H1 (cell line): ENCODE measurements around the gene MARCHF3. TPM values are rescaled to one million over a fixed set of nuclear protein-coding genes. Genes with fewer than 3 reads are reported as not detected.

ENCODE experiments used
- CTCF ChIA-PET: fragments of 300-600 bp; sonication (Branson Sonifier 250); formaldehyde crosslinking; loops from one replicate; lab custom pipeline; 2021; ENCODE audit not compliant: partially characterized antibody; lab: Charles Lee
- POLR2A ChIA-PET: fragments of 300-600 bp; sonication (Branson Sonifier 250); formaldehyde crosslinking; loops from one replicate; lab custom pipeline; 2021; ENCODE audit warnings: inconsistent platforms; ENCODE audit not compliant: partially characterized antibody; lab: Charles Lee
- DNase-seq, 2 experiments: peaks; one replicate each; pipeline versions ENCODE4 v3.0.0 to v3.0.0-alpha.2; 2010 to 2022; ENCODE audit warnings: low spot score in 2 of 2, low read depth in 1 of 2, mixed read lengths in 1 of 2
- FAIRE-seq: peaks from 2 replicates; lab custom pipeline; 2011; peaks lifted over from hg19 to GRCh38; lab: Jason Lieb, UNC
- H2AFZ ChIP-seq: 2 replicates; pipeline ENCODE4 v1.8.1; 2012; ENCODE audit warnings: low read length, inconsistent platforms
- H2AK5ac ChIP-seq: 2 replicates; pipeline ENCODE4 v1.6.1; 2013; ENCODE audit warnings: low read depth, low read length
- H2BK120ac ChIP-seq: replicated peaks from 2 replicates; pipeline ENCODE3; 2013; ENCODE audit warnings: low read depth, low read length, inconsistent platforms
- H2BK12ac ChIP-seq: 2 replicates; pipeline ENCODE4 v1.6.1; 2013; ENCODE audit warnings: low read depth, low read length
- H2BK15ac ChIP-seq: 2 replicates; pipeline ENCODE4 v1.6.1; 2013; ENCODE audit warnings: low read length
- H2BK20ac ChIP-seq: 2 replicates; pipeline ENCODE4 v1.6.1; 2013; ENCODE audit warnings: low read length
- H2BK5ac ChIP-seq: 2 replicates; pipeline ENCODE4 v1.6.1; 2013; ENCODE audit warnings: low read depth, low read length
- H3K14ac ChIP-seq: 2 replicates; pipeline ENCODE4 v1.6.1; 2013; ENCODE audit warnings: inconsistent platforms; ENCODE audit not compliant: insufficient read length
- H3K18ac ChIP-seq: 2 replicates; pipeline ENCODE4 v1.6.1; 2013; ENCODE audit warnings: low read length; ENCODE audit errors: extremely low read depth
- H3K23ac ChIP-seq: 2 replicates; pipeline ENCODE4 v1.6.1; 2013; ENCODE audit warnings: inconsistent platforms; ENCODE audit not compliant: insufficient read length
- H3K23me2 ChIP-seq: 2 replicates; pipeline ENCODE4 v1.6.1; 2013; ENCODE audit warnings: low read depth, low read length
- H3K27ac ChIP-seq: 2 replicates; pipeline ENCODE4 v1.6.1; 2011; ENCODE audit warnings: low read depth, low read length, inconsistent platforms
- H3K27me3 ChIP-seq, 4 experiments: replicated peaks in 1 of 4; 1 replicate in 1 of 4; 2 replicates in 3 of 4; pipeline versions ENCODE4 v1.6.1 to v1.8.1; 2011 to 2013; ENCODE audit warnings: low read length in 3 of 4, mild to moderate bottlenecking in 3 of 4, inconsistent platforms in 2 of 4, mixed read lengths in 2 of 4, moderate library complexity in 1 of 4; ENCODE audit not compliant: control insufficient read depth in 3 of 4, insufficient read depth in 3 of 4; ENCODE audit errors: extremely low read depth in 1 of 4
- H3K36me3 ChIP-seq, 4 experiments: 2 replicates each; pipeline versions ENCODE4 v1.6.1 to v1.8.1; 2011 to 2013; ENCODE audit warnings: mild to moderate bottlenecking in 4 of 4, low read length in 3 of 4, moderate library complexity in 2 of 4, control low read depth in 1 of 4, inconsistent platforms in 1 of 4; ENCODE audit not compliant: insufficient read depth in 4 of 4, control insufficient read depth in 2 of 4
- H3K4ac ChIP-seq: replicated peaks from 2 replicates; pipeline ENCODE3; 2013; ENCODE audit warnings: low read length, low read depth, mixed read lengths, inconsistent platforms; ENCODE audit not compliant: insufficient read length
- H3K4me1 ChIP-seq, 4 experiments: replicated peaks in 1 of 4; 1 replicate in 1 of 4; 2 replicates in 3 of 4; pipeline versions ENCODE4 v1.6.1 to v1.8.1; 2011 to 2013; ENCODE audit warnings: low read length in 3 of 4, inconsistent platforms in 2 of 4, mixed read lengths in 1 of 4; ENCODE audit not compliant: insufficient read depth in 4 of 4, control insufficient read depth in 3 of 4
- H3K4me2 ChIP-seq, 2 experiments: 2 replicates each; pipeline versions ENCODE4 v1.6.1 to v1.8.1; 2011 to 2013; ENCODE audit warnings: low read depth in 2 of 2, low read length in 2 of 2, control low read depth in 1 of 2, inconsistent platforms in 1 of 2, mild to moderate bottlenecking in 1 of 2; ENCODE audit not compliant: insufficient read depth in 1 of 2
- H3K4me3 ChIP-seq, 4 experiments: fragments of 200-600, 300-600 bp in 1 of 4; sonication (generic), shearing (Covaris generic), sonication (Bioruptor Twin) in 1 of 4; 2 replicates each; pipeline versions ENCODE4 v1.5.1 to v1.8.1; 2011 to 2016; ENCODE audit warnings: low read length in 4 of 4, low read depth in 3 of 4, control low read depth in 2 of 4, inconsistent platforms in 2 of 4, mild to moderate bottlenecking in 2 of 4, mixed read lengths in 1 of 4, moderate library complexity in 1 of 4; ENCODE audit not compliant: insufficient read depth in 2 of 4; ENCODE audit errors: extremely low read depth in 1 of 4
- H3K56ac ChIP-seq: replicated peaks from 2 replicates; pipeline ENCODE3; 2013; ENCODE audit warnings: low read depth, mild to moderate bottlenecking, mixed read lengths, low read length, inconsistent platforms; ENCODE audit not compliant: insufficient read length
- H3K79me1 ChIP-seq: 2 replicates; pipeline ENCODE4 v1.6.1; 2013; ENCODE audit warnings: low read depth, low read length, control low read depth
- H3K79me2 ChIP-seq, 2 experiments: 2 replicates each; pipeline versions ENCODE4 v1.6.1 to v1.8.1; 2012 to 2013; ENCODE audit warnings: low read length in 2 of 2, mild to moderate bottlenecking in 2 of 2, inconsistent platforms in 1 of 2; ENCODE audit not compliant: insufficient read depth in 2 of 2, control insufficient read depth in 1 of 2
- H3K9ac ChIP-seq, 4 experiments: replicated peaks in 1 of 4; 1 replicate in 1 of 4; 2 replicates in 3 of 4; pipeline versions ENCODE4 v1.6.1 to v1.8.1; 2011 to 2013; ENCODE audit warnings: low read depth in 3 of 4, low read length in 3 of 4, control low read depth in 2 of 4, mild to moderate bottlenecking in 2 of 4, moderate library complexity in 2 of 4, inconsistent platforms in 1 of 4; ENCODE audit errors: extremely low read depth in 1 of 4
- H3K9me3 ChIP-seq, 2 experiments: 2 replicates each; pipeline versions ENCODE4 v1.6.1 to v1.8.1; 2012 to 2013; ENCODE audit warnings: mild to moderate bottlenecking in 2 of 2, moderate library complexity in 2 of 2, control low read depth in 1 of 2, inconsistent platforms in 1 of 2, low read depth in 1 of 2, low read length in 1 of 2, mixed read lengths in 1 of 2; ENCODE audit not compliant: insufficient read depth in 2 of 2
- H4K20me1 ChIP-seq, 2 experiments: replicated peaks in 1 of 2; 2 replicates each; pipeline versions ENCODE3 to v1.8.1; 2011 to 2013; ENCODE audit warnings: inconsistent platforms in 2 of 2, low read length in 2 of 2, mild to moderate bottlenecking in 1 of 2; ENCODE audit not compliant: insufficient read depth in 2 of 2, control insufficient read depth in 1 of 2
- H4K5ac ChIP-seq: 2 replicates; pipeline ENCODE4 v1.6.1; 2013; ENCODE audit warnings: low read length, low read depth, mixed read lengths, inconsistent platforms; ENCODE audit not compliant: insufficient read length
- H4K8ac ChIP-seq: 2 replicates; pipeline ENCODE4 v1.8.0; 2013; ENCODE audit warnings: mild to moderate bottlenecking, moderate library complexity, low read length, inconsistent platforms; ENCODE audit not compliant: insufficient read depth; ENCODE audit errors: extremely low read depth
- H4K91ac ChIP-seq: replicated peaks from 2 replicates; pipeline ENCODE3; 2013; ENCODE audit warnings: low read length, mixed read lengths, inconsistent platforms; ENCODE audit not compliant: insufficient read length
- SIN3A ChIP-seq, 2 experiments: IDR thresholded peaks in 1 of 2; conservative IDR thresholded peaks in 1 of 2; 2 replicates each; pipeline ENCODE4 v1.6.1; 2011 to 2012; ENCODE audit warnings: low read length in 2 of 2, improper control_type of control experiment in 1 of 2, low read depth in 1 of 2, mild to moderate bottlenecking in 1 of 2
- TBP ChIP-seq: IDR thresholded peaks from 2 replicates; pipeline ENCODE4 v1.6.1; 2011; ENCODE audit warnings: low read depth, low read length, improper control_type of control experiment
- WGBS, 2 experiments: shearing (Covaris generic) in 1 of 2; methylation state at CpG; one replicate each; pipeline versions ENCODE4 v1.1.6 to v1.1.7; 2013 to 2015; ENCODE audit warnings: low lambda C conversion rate in 2 of 2, mixed read lengths in 2 of 2, inconsistent platforms in 1 of 2, low coverage in 1 of 2, missing lambda C conversion rate in 1 of 2; ENCODE audit not compliant: insufficient replicate concordance in 2 of 2, insufficient coverage in 1 of 2, insufficient read length in 1 of 2; ENCODE audit errors: extremely low coverage in 1 of 2, missing lambda C conversion rate in 1 of 2; 5-methylcytosine and 5-hydroxymethylcytosine counted together
- polyA plus RNA-seq, 7 experiments: library from polyadenylated mRNA; depleted of rRNA in 3 of 7; stranded (reverse) in 5 of 7; unstranded in 2 of 7; fragments of >200 nt in 5 of 7; fragments of 200-250 nt in 2 of 7; gene quantifications; 1 replicate in 5 of 7; 2 replicates in 1 of 7; 4 replicates in 1 of 7; pipeline versions ENCODE4 v1.2.1 to v1.2.3, GENCODE V29; 2011 to 2013; ENCODE audit warnings: missing spikeins in 2 of 7, mixed read lengths in 2 of 7
- total RNA-seq: library from RNA; stranded (reverse); fragmentation: NEBNext Ultra II Directional; extraction: Animal tissue kit (Norgen Biotek cat#: 25700); gene quantifications from 2 replicates; pipeline ENCODE4 v1.2.1, GENCODE V29; 2021

Gene MARCHF3
- total and polyA plus RNA-seq, 2 of the 8 experiments (the other 6 are each of a cell fraction or from before 2014, with no cell fraction given): 12.0 to 16.9 TPM

DNA sequence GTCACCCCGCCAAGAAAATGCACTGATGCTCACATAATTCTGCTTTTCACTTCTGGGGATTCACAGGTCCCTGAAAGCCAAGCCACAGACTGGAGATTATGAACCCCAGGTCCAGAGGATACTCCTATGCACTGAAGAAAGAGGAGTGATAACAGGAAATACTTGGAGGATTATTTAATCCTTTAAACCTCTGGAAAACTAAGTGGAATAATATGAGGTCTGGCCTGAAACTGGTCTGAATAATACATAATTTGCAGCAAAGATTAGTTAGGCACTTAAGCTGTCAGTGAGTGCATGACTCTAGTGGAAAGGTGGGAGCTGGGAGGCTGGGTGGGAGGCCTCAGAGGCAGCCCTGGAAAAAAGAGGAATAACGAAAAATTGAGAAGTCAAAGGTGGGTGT, 45.7 kb downstream of the MARCHF3 start:
- no peaks in the 10 kb centered on the region; the same call in 1 of the 2 replicates for H3K79me1 ChIP-seq
- H3K79me2 ChIP-seq: peaks cover 0 to 9% of the 10 kb centered on the region in 2 experiments; a peak in 1 of 4 replicates
- 0 out of 2 replicates have a peak, but pooled peaks cover 2% of the 10 kb centered on the region for H3K23me2 ChIP-seq
- H3K27me3 ChIP-seq: no peaks in the 10 kb centered on the region
- no peak overlapping the region for H2BK120ac ChIP-seq
- no peak overlapping the region for H2BK12ac ChIP-seq
- H3K18ac ChIP-seq: no peak overlapping the region
- H2AK5ac ChIP-seq: no peak overlapping the region
- no peak overlapping the region for H3K4ac ChIP-seq
- H2BK20ac ChIP-seq: no peak overlapping the region
- no peak for DNase-seq
- no peak overlapping the region for H3K23ac ChIP-seq
- no peak overlapping the region for H3K27ac ChIP-seq
- no peak overlapping the region for H4K8ac ChIP-seq
- H3K14ac ChIP-seq: no peak overlapping the region
- no peak overlapping the region for H2BK15ac ChIP-seq
- TF ChIP-seq TBP: no peak
- TF ChIP-seq SIN3A (conservative IDR thresholded peaks at IDR 0.05 in 1 of 2, IDR thresholded peaks at IDR 0.05 in 1 of 2; ENCODE audit: low read depth in 1 of 2, low read length in 2 of 2): no peak
- TF ChIP-seq, all 59 proteins: peak for 0
- H3K4me3 ChIP-seq: no peak overlapping the region
- H2AFZ ChIP-seq: no peak overlapping the region
- H3K56ac ChIP-seq: no peak overlapping the region
- H4K91ac ChIP-seq: no peak overlapping the region
- no peak overlapping the region for H2BK5ac ChIP-seq
- H4K20me1 ChIP-seq: no peaks in the 10 kb centered on the region
- H3K9ac ChIP-seq: no peak overlapping the region
- no peak overlapping the region for H3K4me2 ChIP-seq
- no peaks in the 10 kb centered on the region; a peak in 1 of 8 replicates for H3K36me3 ChIP-seq
- no peak overlapping the region for H4K5ac ChIP-seq
- POLR2A ChIA-PET: no interaction called here
- CTCF ChIA-PET: interaction anchor here (1.0 kb wide), 1 partner anchor 46 kb away, joined by 3 read pairs; the partner anchor contains the start of gene MARCHF3
- no peak for FAIRE-seq
- no peaks in the 10 kb centered on the region for H3K9me3 ChIP-seq
- H3K4me1 ChIP-seq: peaks cover 0 to 9% (median 2%) of the 10 kb centered on the region in 4 experiments; a peak in 3 of 7 replicates
- 70% methylated on average over 2 of the region's 2 CpGs; no CpG with 5 or more reads in 1 of the 2 experiments for WGBS, 2 experiments
